ACC112 (cell line): Measurements from ENCODE around the gene PLGLB2.
"Not testable (repeated sequence)": the region's sequence is repeated elsewhere in the genome, so short reads cannot be mapped to it uniquely, and the experiment has no call there.

Source experiments
- H2AFZ ChIP-seq: fragments of 200-600 bp; sonication (generic); one replicate; pipeline ENCODE4 v1.6.0; 2017; ENCODE audit warnings: antibody characterized with exemption, low read length; ENCODE audit not compliant: unreplicated experiment
- H3K27ac ChIP-seq: fragments of 200-600 bp; sonication (generic); 2 replicates; pipeline ENCODE4 v1.5.1; 2014; ENCODE audit warnings: low read depth, mild to moderate bottlenecking, antibody characterized with exemption, low read length, moderate library complexity
- H3K27me3 ChIP-seq: fragments of 200-600 bp; sonication (generic); 2 replicates; pipeline ENCODE4 v1.6.1; 2014; ENCODE audit warnings: mild to moderate bottlenecking, antibody characterized with exemption, low read length, moderate library complexity, mixed read lengths; ENCODE audit not compliant: insufficient read depth
- H3K36me3 ChIP-seq: fragments of 200-600 bp; sonication (generic); 2 replicates; pipeline ENCODE4 v1.6.1; 2016; ENCODE audit warnings: mild to moderate bottlenecking, antibody characterized with exemption, low read length, moderate library complexity, mixed read lengths; ENCODE audit not compliant: insufficient read depth
- H3K4me1 ChIP-seq: fragments of 200-600 bp; sonication (generic); one replicate; pipeline ENCODE4 v1.6.1; 2016; ENCODE audit warnings: low read length, mixed read lengths; ENCODE audit not compliant: insufficient read depth, unreplicated experiment, control insufficient read depth
- H3K4me3 ChIP-seq: fragments of 200-600 bp; sonication (generic); 2 replicates; pipeline ENCODE4 v1.5.1; 2014; ENCODE audit warnings: mild to moderate bottlenecking, low read depth, low read length
- H3K79me2 ChIP-seq: fragments of 200-600 bp; sonication (generic); one replicate; pipeline ENCODE4 v1.6.0; 2016; ENCODE audit warnings: low read length; ENCODE audit not compliant: control insufficient read depth, unreplicated experiment, insufficient read depth

Gene PLGLB2

DNA sequence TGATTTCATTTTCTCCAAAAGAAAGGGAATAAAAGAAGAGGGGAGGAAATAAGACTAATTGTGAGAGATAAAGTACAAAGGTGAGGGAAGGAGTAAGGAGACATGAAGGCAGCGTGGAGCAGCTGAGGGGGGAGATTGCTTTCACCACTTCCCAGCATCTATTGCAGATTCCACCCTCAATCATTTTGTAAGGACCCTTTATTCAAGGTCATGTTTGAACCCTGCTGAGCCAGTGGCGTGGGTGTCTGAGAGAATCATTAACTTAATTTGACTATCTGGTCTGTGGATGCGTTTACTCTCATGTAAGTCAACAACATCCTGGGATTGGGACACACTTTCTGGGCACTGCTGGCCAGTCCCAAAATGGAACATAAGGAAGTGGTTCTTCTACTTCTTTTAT, at the start of gene PLGLB2:
Gene PLGLB2, plus strand, starts transcription at position 297 of the 400 bp plus-strand sequence. Its CDS starts 67 bp downstream, at position 364.
- not testable (repeated sequence) for H3K36me3 ChIP-seq, H3K27me3 ChIP-seq, H3K79me2 ChIP-seq, H2AFZ ChIP-seq, H3K4me3 ChIP-seq, H3K4me1 ChIP-seq, H3K27ac ChIP-seq

DNA sequence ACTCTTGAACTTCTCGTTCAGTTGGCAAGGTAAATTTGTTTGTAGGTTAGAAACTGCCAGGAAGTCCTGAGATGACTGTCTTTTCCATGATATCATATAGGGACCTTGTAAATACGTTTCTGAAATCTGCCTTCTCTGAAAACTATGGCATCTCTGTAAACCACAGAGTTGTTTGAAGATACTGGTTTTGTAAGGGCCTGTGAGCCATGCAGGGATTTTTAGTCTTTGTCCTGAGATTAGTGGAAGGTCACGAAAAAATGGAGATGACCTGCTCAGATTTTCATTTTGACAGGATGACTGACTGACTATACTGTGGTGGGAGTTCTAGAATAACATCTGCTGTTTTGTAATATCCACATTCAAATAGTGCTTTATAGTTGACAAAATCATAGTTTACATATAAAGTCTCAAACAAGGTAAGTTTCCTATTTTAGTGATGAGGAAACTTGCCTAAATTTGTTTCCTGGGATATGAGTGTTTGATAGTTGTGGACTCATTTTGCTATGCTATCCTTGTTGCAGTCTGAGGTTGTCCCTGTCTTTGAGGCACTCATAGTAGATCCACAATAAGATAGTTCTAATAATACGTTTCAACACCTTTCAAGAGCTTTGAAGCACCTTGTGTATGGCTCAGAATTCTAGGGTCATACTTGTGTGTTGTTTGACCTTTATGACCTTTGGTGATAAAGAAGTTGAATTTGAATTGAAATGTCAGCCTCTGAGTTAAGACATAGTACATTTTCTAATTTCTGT, 43.1 kb upstream of the PLGLB2 start:
- not testable (repeated sequence) for H3K27me3 ChIP-seq, H3K4me3 ChIP-seq, H3K4me1 ChIP-seq, H2AFZ ChIP-seq, H3K27ac ChIP-seq, H3K36me3 ChIP-seq, H3K79me2 ChIP-seq

DNA sequence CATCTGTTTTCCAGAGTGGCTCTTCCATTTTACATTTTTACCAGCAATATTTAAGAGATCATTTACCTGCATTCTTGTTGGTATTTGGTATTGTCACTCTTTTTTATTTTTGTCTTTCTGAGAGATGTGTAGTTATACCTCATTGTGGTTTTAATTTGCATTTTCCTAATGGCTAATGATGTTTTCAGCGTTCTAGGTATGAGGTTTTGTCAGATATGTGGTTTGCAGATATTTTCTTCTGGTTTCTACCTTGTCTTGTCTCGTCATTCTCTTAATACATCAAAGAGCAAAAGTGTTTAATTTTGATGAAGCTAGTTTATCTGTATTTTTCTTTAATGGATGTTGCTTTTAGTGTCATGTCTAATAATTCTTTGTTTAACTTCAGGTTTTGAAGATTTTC, 39.5 kb upstream of the PLGLB2 start:
- H3K36me3 ChIP-seq, result not testable (repeated sequence)

DNA sequence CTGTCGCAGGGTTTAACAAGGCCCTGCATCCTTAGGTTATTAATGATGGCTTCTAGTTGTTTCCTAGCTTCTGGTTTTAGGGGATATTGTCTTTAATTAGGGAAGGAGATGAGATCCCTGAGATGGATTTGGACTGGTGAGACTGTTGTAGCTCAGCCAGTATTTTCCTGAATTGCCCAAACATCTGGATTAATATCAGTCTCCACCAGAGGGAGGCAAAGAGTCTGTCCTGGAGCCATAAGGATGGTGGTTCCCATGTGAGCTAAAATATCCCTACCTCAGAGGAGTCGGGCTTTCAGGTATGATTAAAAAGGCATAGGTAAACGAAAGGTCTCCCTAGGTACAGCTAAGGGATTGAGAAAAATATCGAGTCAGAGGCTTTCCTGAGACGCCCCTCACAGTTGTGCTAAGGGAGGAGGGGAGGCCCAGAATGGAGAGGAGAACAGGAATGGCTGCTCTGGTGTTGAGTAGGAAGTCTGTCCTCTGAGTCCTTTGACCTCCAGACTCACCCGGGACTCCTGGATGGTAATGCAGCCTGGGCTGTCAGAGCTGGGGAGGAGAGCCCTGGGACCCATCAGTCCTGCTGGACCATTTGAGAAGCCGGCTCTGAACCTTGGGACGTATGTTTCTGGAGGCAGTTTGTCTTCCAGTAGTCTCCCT, 19.8 kb upstream of the PLGLB2 start:
- not testable (repeated sequence) for H3K4me1 ChIP-seq, H3K27me3 ChIP-seq, H2AFZ ChIP-seq, H3K79me2 ChIP-seq, H3K36me3 ChIP-seq, H3K27ac ChIP-seq, H3K4me3 ChIP-seq

More for the DNA sequence above, 39.5 kb upstream of the PLGLB2 start:
- not testable (repeated sequence) for H3K27ac ChIP-seq, H3K4me3 ChIP-seq, H3K4me1 ChIP-seq, H3K79me2 ChIP-seq, H2AFZ ChIP-seq, H3K27me3 ChIP-seq

DNA sequence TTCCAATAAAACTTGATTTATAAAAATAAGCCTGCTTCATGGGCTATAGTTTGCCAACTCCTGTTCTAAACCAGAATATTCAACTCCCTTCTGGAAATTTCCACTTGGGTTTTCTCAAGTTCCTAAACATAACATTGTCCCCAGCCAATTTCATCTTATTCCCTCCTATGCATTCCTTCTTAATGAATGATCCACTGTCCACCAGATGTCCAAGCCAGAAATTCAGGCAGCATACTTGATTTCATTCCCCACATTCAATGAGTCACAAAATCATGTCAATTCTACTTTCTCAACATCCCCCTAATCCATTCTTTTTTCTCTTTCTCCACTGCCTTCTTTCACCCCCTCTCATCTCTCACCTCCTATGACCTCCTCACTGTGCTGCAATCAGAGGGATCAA, 7.0 kb upstream of the PLGLB2 start:
- not testable (repeated sequence) for H3K79me2 ChIP-seq, H3K27ac ChIP-seq, H3K27me3 ChIP-seq, H3K4me1 ChIP-seq, H3K36me3 ChIP-seq, H3K4me3 ChIP-seq, H2AFZ ChIP-seq

DNA sequence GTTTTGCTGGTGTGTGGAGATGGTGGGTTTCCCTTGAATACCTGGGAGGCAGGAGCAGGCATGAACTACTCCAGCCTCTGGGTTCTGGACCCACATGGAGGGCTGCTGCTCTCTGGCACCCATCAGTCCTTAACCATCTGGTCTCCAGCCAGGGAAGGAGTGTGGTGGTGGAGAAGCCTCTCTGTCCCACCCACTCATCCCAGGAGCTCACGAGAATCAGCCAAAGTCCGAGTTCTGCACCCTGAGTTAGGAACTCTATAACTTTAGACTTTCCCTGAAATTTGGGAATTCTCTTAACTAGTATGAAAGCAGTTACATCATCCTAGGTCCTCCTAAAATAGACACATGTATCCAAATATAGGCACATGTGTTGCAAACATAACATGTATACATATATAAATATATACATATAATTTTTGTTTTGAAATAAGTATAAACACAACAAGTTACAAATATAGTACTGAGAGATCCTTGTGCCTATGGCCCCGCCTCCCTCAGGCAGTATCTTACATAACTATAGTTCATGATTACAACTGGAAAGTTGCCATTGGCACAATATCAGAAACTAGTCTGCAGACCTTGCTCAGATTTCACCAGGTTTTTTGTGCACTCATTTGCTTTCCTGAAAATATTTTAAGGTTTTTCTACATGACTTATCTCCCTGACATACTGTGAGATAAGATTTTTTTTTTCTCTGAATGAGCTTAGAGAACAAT, 5.3 kb upstream of the PLGLB2 start:
- H2AFZ ChIP-seq, H3K4me1 ChIP-seq, H3K79me2 ChIP-seq, H3K36me3 ChIP-seq, H3K4me3 ChIP-seq, H3K27me3 ChIP-seq, H3K27ac ChIP-seq: not testable (repeated sequence)

DNA sequence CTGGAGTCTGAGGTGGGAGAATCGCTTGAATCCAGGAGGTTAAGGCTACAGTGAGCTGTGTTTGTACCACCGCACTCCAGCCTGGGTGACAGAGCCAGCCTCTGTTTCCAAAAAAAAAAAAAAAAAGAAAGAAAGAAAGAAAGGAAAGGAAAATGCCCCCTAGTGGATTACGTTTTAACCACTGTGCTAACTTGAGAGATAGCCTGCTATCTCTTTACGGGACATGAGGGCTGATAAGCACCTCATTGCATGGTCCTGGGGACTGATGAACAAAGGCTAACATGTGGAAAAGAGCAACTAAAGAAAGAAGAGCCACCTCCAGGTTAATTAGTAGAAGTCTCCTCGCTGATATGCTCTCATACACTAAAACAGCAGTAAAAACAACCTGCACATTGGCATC, 4.2 kb upstream of the PLGLB2 start:
- not testable (repeated sequence) for H2AFZ ChIP-seq, H3K4me3 ChIP-seq, H3K79me2 ChIP-seq, H3K4me1 ChIP-seq, H3K36me3 ChIP-seq, H3K27me3 ChIP-seq, H3K27ac ChIP-seq

DNA sequence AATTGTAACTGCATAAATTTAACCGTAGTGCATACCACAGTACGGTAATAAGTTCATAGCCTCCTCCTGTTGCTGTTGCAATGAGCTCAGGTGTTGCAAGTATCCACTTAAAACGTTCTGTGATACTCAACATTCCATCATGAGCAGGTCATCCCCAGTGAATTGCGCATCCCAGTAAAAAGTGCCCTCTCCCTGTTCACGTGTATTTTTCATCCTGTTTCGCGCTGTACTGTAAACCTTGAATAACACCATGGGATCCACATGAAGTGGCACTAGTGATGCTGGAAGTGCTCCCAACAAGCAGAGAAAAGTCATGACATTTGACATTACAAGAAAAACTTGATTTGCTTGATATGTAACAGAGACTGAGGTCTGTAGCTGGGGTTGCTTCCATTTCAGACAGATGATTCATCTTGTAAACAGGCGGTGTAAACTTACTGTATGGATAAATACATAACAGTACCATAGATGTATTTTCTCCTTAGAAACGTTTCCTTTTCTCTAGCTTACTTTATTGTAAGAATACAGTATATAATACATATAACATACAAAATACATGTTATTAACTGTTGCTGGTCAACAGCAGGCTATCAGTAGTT, 2.4 kb upstream of the PLGLB2 start:
- not testable (repeated sequence) for H2AFZ ChIP-seq, H3K4me3 ChIP-seq, H3K36me3 ChIP-seq, H3K27ac ChIP-seq, H3K27me3 ChIP-seq, H3K79me2 ChIP-seq, H3K4me1 ChIP-seq

DNA sequence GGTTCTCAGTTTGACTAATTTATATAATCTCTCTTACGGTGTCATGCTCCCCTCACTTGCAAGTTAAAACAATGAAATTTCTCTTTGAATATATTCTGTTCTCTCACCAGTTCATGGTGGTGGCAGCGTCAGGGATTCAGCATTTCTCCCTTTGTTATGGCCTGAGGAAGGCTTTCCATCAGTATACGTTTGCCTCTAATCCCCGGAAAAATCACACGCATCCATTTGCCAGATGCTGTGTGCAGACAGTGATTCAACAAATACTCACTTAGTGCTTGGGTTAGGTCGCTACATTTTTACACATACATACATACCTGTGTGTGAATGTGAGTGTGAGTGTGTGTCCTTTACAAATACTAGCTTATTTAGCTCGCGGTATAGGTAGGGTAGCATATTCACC, 637 bp downstream of the PLGLB2 start:
- H3K27ac ChIP-seq, H3K4me3 ChIP-seq, H2AFZ ChIP-seq, H3K27me3 ChIP-seq, H3K79me2 ChIP-seq, H3K36me3 ChIP-seq, H3K4me1 ChIP-seq: not testable (repeated sequence)

DNA sequence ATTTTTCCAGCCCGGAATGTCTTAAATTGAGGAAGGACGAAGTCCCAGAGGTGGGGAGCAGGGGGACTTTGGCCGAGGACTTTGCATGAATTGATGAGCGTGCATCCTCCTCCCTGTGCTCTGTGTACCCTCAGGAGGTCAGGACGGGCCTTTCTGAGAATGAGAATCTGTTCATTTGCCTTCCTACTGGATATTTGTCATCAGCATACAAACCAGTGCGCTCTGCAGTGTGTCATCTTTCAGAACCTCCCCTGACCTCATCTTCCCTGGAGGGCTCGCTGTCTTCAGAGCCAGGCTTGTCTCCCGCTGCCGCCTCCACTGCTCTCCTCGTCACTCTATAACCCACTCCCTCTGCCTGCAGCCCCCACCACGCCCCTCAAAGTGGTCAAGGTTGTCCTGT, 2.7 kb downstream of the PLGLB2 start:
- not testable (repeated sequence) for H2AFZ ChIP-seq, H3K27me3 ChIP-seq, H3K36me3 ChIP-seq, H3K4me1 ChIP-seq, H3K79me2 ChIP-seq, H3K27ac ChIP-seq, H3K4me3 ChIP-seq

DNA sequence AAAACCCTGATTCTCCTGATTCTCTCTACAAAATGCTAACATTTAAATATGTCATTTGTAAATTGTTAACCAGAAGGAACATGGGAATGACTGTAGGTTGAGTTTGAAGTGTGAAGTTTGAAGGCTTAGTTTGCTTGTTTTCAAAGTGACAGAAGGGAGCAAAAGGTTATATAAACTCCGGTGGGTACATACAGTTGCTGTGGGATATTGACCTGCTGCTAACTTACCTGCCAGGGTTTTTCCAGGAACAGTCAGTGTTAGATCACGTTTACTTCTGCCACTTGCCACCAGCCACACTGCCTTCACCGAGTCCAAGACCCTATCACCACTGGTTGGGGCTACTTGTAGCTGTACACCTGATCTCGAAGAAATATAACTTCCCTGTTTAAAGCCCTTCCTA, 6.9 kb downstream of the PLGLB2 start:
- H2AFZ ChIP-seq, H3K27me3 ChIP-seq, H3K79me2 ChIP-seq, H3K27ac ChIP-seq, H3K36me3 ChIP-seq, H3K4me3 ChIP-seq, H3K4me1 ChIP-seq: not testable (repeated sequence)
